Naive thymus-derived CD4-positive, alpha-beta T cell (primary cell): ENCODE measurements around the gene CAMK1G. TPM values are rescaled to one million over a fixed set of nuclear protein-coding genes. Genes with fewer than 3 reads are reported as not detected.

Experiments used
- ATAC-seq: fragments of 150-1000 bp; cut with Tn5 transposase; 2 replicates; pipeline ENCODE4 v1.10.0; 2021; ENCODE audit warnings: mild to moderate bottlenecking, moderate library complexity
- CTCF ChIA-PET: fragments of 350-600 bp; sonication (Branson Sonifier 250); formaldehyde crosslinking; loops from one replicate; lab custom pipeline; 2021; ENCODE audit warnings: antibody characterized with exemption; lab: Charles Lee
- POLR2A ChIA-PET: fragments of 350-600 bp; sonication (Branson Sonifier 250); formaldehyde crosslinking; loops from one replicate; lab custom pipeline; 2021; ENCODE audit warnings: antibody characterized with exemption, inconsistent platforms; lab: Charles Lee
- DNase-seq, 9 donors: peaks; one replicate each; pipeline versions ENCODE4 v3.0.0 to v3.0.0-alpha.2; 2020 to 2022; ENCODE audit warnings: mixed read lengths in 1 of 9
- H3K27ac ChIP-seq: one replicate; pipeline ENCODE4 v1.7.0; 2013; ENCODE audit warnings: mild to moderate bottlenecking, low read depth, low read length, moderate library complexity
- H3K27me3 ChIP-seq, 2 donors: one replicate each; pipeline ENCODE4 v1.7.0; 2013; ENCODE audit warnings: low read length in 2 of 2, mild to moderate bottlenecking in 2 of 2, moderate library complexity in 2 of 2; ENCODE audit not compliant: control insufficient read depth in 2 of 2, insufficient read depth in 2 of 2
- H3K36me3 ChIP-seq, 3 experiments: 1 replicate in 2 of 3; 2 replicates in 1 of 3; pipeline ENCODE4 v1.7.0; 2013; ENCODE audit warnings: low read length in 3 of 3, mild to moderate bottlenecking in 3 of 3, moderate library complexity in 1 of 3; ENCODE audit not compliant: insufficient read depth in 3 of 3, control insufficient read depth in 2 of 3
- H3K4me1 ChIP-seq, 2 donors: one replicate each; pipeline ENCODE4 v1.7.0; 2013; ENCODE audit warnings: low read length in 2 of 2, mild to moderate bottlenecking in 2 of 2, moderate library complexity in 1 of 2; ENCODE audit not compliant: control insufficient read depth in 2 of 2, insufficient read depth in 2 of 2
- H3K4me3 ChIP-seq: 2 replicates; pipeline ENCODE4 v1.7.0; 2013; ENCODE audit warnings: mild to moderate bottlenecking, low read length
- H3K9me3 ChIP-seq, 3 experiments: 1 replicate in 2 of 3; 2 replicates in 1 of 3; pipeline ENCODE4 v1.7.0; 2013; ENCODE audit warnings: low read length in 3 of 3; ENCODE audit not compliant: control insufficient read depth in 2 of 3
- H3K27ac Mint-ChIP-seq, 9 donors: one replicate each; pipeline ENCODE4 v1.8.0; 2020 to 2022; ENCODE audit warnings: mixed read lengths in 9 of 9, mild to moderate bottlenecking in 8 of 9, moderate library complexity in 5 of 9, inconsistent platforms in 2 of 9
- H3K27me3 Mint-ChIP-seq, 5 donors: one replicate each; pipeline ENCODE4 v1.8.0; 2021 to 2022; ENCODE audit warnings: mixed read lengths in 5 of 5, mild to moderate bottlenecking in 1 of 5
- H3K36me3 Mint-ChIP-seq, 5 donors: one replicate each; pipeline ENCODE4 v1.8.0; 2020 to 2022; ENCODE audit warnings: mixed read lengths in 5 of 5, mild to moderate bottlenecking in 3 of 5, inconsistent platforms in 1 of 5
- H3K4me1 Mint-ChIP-seq, 7 donors: one replicate each; pipeline ENCODE4 v1.8.0; 2020 to 2022; ENCODE audit warnings: mixed read lengths in 7 of 7, mild to moderate bottlenecking in 3 of 7, inconsistent platforms in 1 of 7
- H3K4me3 Mint-ChIP-seq, 10 donors: one replicate each; pipeline ENCODE4 v1.8.0; 2020 to 2022; ENCODE audit warnings: mild to moderate bottlenecking in 10 of 10, mixed read lengths in 10 of 10, moderate library complexity in 6 of 10, inconsistent platforms in 2 of 10
- H3K9me3 Mint-ChIP-seq, 11 donors: one replicate each; pipeline ENCODE4 v1.8.0; 2020 to 2022; ENCODE audit warnings: mixed read lengths in 11 of 11, mild to moderate bottlenecking in 4 of 11, inconsistent platforms in 1 of 11, moderate library complexity in 1 of 11
- intact Hi-C, 2 donors: fragments of 100-400 bp; cut with micrococcal nuclease; formaldehyde crosslinking; loops; one replicate each; pipeline ENCODE4 v1.15.1; 2023
- polyA plus RNA-seq, 2 donors: library from polyadenylated mRNA; unstranded; fragments of 300-500 nt; fragmentation: Illumina TruSeq; gene quantifications; one replicate each; pipeline ENCODE4 v1.2.3, GENCODE V29; 2021
- total RNA-seq, 6 experiments: library from RNA in 5 of 6; stranded (reverse) in 5 of 6; gene quantifications; 1 replicate in 5 of 6; 2 replicates in 1 of 6; pipeline ENCODE4 v1.2.3 and lab custom pipeline; 2021 to 2026

The CAMK1G gene
- total and polyA plus RNA-seq, 7 experiments from 2014 or later: not detected

DNA sequence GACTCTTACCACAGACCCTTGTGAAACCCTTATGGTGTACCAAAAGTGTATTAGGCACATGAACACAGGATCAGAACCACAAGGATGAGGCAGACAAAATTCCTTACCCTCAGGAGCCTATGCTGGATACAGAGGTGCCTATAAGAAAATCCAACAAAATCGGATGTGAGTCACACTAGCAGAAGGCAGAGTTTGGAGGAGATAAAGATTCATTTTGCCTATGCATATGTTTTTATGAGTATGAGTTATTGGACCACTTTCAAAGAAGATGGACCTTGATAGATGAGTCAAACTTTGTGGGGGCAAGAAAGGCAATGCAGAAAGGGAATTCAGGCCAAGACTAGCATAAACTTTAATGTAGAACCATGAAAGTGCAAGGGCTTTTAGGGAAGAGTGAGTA lies 17.0 kb downstream of the CAMK1G start:
- ATAC-seq (no peak), DNase-seq (no peak)
- H3K36me3 Mint-ChIP-seq: no peaks in the 10 kb centered on the region
- H3K27ac Mint-ChIP-seq: no peak overlapping the region
- CTCF ChIA-PET: interaction anchor here (0.8 to 0.9 kb wide), 2 partner anchors 97 to 146 kb away, joined by 3 to 4 read pairs; no protein-coding TSS in a partner anchor
- intact Hi-C loops: no loop called here
- Histone ChIP-seq H3K4me1 (no peaks in the 10 kb centered on the region), H3K9me3 (no peaks in the 10 kb centered on the region), H3K27me3 (no peaks in the 10 kb centered on the region), H3K27ac (no peak overlapping the region), H3K36me3 (no peaks in the 10 kb centered on the region), H3K4me3 (no peak overlapping the region)
- no peak overlapping the region for H3K4me3 Mint-ChIP-seq
- no peaks in the 10 kb centered on the region for H3K9me3 Mint-ChIP-seq
- H3K4me1 Mint-ChIP-seq: peaks cover 0 to 4% (median 0%) of the 10 kb centered on the region in 7 donors
- H3K27me3 Mint-ChIP-seq: peaks cover 5 to 49% (median 17%) of the 10 kb centered on the region in 5 donors
- POLR2A ChIA-PET: no interaction called here

DNA sequence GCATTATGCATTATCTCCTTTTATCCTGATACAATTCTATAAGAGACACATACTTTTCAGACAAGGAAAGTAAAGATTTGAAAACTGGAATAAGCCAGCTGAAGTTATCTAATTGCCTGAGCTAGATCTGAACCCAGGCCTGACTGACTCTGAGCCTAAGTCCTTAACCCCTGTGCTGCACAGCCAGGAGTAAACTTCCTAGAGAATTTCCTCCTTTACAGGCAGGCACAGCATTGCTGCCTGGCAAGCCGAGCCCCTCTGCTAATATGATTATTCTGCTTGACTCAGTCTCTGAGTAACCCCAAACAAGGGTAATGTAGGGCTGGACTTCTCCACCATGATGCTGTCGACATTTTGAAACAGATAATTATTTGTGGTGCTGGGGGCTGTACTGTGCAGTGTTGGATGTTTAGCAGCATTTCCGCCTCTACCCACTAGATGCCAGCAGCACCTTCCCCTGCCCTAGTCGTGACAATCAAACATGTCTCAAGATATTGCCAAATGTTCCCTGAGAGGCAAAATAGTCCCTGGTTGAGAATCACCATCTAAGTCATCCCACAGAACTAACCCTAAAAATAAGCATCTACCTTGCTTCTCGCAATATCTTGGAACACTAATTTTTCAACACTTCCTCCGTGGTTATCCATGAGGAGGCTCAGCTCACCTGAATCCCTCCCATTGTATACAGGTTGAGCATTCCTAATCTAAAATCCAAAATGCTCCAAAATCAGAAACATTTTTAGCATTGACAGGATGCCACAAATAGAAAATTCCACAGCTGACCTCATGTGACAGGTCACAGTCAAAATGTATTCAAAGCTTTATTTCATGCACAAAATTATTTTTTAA lies 18.5 kb downstream of the CAMK1G start:
- ATAC-seq (peak; percentile 83), DNase-seq (peak in 6 of 9 donors; percentile 23 to 44 (median 34))
- CTCF ChIA-PET: interaction anchor here (1.0 to 1.6 kb wide), 6 partner anchors 9 to 146 kb away, joined by 3 to 7 read pairs (median 4); no protein-coding TSS in a partner anchor
- H3K4me1 Mint-ChIP-seq: peaks cover 0 to 4% (median 0%) of the 10 kb centered on the region in 7 donors
- H3K36me3 Mint-ChIP-seq: no peaks in the 10 kb centered on the region
- Histone ChIP-seq H3K27ac (no peak overlapping the region), H3K9me3 (no peaks in the 10 kb centered on the region), H3K4me3 (no peak overlapping the region), H3K36me3 (no peaks in the 10 kb centered on the region), H3K27me3 (no peaks in the 10 kb centered on the region), H3K4me1 (no peaks in the 10 kb centered on the region)
- no peak overlapping the region for H3K27ac Mint-ChIP-seq
- POLR2A ChIA-PET: no interaction called here
- intact Hi-C loops: loop anchor here (1.0 kb wide), 4 partner anchors 25 to 146 kb away; no protein-coding TSS in a partner anchor
- no peak overlapping the region for H3K4me3 Mint-ChIP-seq
- peaks cover 5 to 39% (median 16%) of the 10 kb centered on the region in 5 donors for H3K27me3 Mint-ChIP-seq
- H3K9me3 Mint-ChIP-seq: no peaks in the 10 kb centered on the region

DNA sequence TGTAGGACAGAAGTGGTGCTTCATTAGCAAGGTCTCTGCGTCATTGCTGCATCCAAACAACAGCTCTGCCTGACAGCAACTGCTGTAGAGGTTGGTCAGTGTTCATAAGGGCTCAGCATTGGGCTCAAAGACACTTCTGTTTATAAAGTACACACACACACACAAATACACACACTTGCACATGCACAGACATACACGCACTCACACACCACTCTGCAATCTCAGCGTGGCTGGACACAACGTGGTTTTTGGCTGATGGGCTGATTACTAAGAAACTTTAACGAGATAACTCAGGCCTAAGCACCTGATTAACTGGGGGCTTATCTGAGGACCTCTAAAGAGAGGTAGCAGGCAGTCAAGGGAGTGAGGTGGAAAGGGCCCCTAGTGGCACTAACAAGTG lies 20.4 kb downstream of the CAMK1G start:
- ChIA-PET POLR2A (no interaction called here), CTCF (no interaction called here)
- Mint-ChIP-seq H3K4me1 (peaks cover 0 to 4% (median 0%) of the 10 kb centered on the region in 7 donors), H3K4me3 (no peak overlapping the region), H3K36me3 (no peaks in the 10 kb centered on the region), H3K27me3 (peaks cover under 1 to 23% (median 11%) of the 10 kb centered on the region in 5 donors), H3K27ac (peak overlapping the region in 2 of 9 donors; percentile 7 to 44), H3K9me3 (no peaks in the 10 kb centered on the region)
- ATAC-seq (no peak), DNase-seq (no peak)
- Histone ChIP-seq H3K27me3 (no peaks in the 10 kb centered on the region), H3K36me3 (no peaks in the 10 kb centered on the region), H3K4me3 (no peak overlapping the region), H3K9me3 (no peaks in the 10 kb centered on the region), H3K27ac (no peak overlapping the region), H3K4me1 (no peaks in the 10 kb centered on the region)
- intact Hi-C loops: no loop called here

DNA sequence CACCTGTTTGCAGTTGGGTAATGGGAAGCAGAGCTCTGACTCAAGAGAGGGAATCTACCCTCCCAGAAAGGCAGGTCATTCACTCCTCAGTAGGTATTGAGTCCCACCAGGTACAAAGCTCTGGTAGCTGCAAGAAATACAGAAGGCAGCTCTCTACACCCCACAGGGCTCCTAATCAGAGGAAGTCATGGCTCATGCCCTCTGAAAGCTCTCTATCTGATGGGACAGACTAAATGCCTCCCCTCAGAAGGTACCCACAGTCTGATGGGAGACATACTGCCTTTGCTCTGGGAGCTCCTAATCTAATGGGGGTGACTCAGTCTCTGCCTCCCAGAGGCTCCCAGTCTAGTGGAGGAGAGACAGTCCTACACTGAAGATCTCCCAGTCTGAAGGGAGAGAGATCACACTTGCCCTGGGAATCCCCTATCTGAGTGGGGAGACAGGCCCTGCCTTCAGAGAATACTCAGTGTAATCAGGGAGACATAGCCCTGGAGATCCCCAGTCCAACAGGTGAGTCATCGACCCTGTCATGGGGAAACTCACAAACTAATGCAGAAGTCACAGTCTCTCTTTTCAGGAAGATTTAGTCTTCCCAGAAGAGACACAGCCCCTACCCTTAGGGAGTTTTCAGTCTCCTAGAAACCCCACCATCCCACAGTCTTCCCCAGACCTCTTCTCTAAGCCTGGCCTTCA lies 23.7 kb downstream of the CAMK1G start:
- H3K27ac Mint-ChIP-seq: peak overlapping the region in 1 of 9 donors; percentile 54
- H3K27me3 Mint-ChIP-seq: no peaks in the 10 kb centered on the region
- intact Hi-C loops: no loop called here
- ATAC-seq (peak; percentile 71), DNase-seq (peak in 1 of 9 donors; percentile 56)
- peaks cover 0 to 7% (median 0%) of the 10 kb centered on the region in 7 donors for H3K4me1 Mint-ChIP-seq
- Histone ChIP-seq H3K4me3 (no peak overlapping the region), H3K36me3 (no peaks in the 10 kb centered on the region), H3K9me3 (no peaks in the 10 kb centered on the region), H3K4me1 (no peaks in the 10 kb centered on the region), H3K27me3 (no peaks in the 10 kb centered on the region), H3K27ac (no peak overlapping the region)
- no peaks in the 10 kb centered on the region for H3K36me3 Mint-ChIP-seq
- CTCF ChIA-PET: interaction anchor here (0.7 to 1.0 kb wide), 3 partner anchors 32 to 86 kb away, joined by 3 read pairs; no protein-coding TSS in a partner anchor
- POLR2A ChIA-PET: no interaction called here
- no peak overlapping the region for H3K4me3 Mint-ChIP-seq
- no peaks in the 10 kb centered on the region for H3K9me3 Mint-ChIP-seq

DNA sequence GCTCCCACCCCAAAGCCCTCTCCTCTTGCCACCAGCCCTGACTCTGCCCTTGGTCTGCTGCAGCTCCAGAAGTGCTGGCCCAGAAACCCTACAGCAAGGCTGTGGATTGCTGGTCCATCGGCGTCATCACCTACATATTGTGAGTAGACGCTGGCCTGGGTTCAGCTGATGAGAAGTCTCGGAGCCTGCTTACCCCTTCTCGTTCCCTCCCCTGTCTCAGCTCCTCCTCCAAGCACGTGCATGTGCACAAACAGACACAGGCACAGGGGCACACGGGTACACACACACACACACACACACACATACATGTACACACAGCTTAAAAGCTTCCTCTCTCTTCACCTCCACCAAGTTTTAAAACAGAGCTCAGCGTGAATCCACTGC lies 24.3 kb downstream of the CAMK1G start:
- POLR2A ChIA-PET: no interaction called here

DNA sequence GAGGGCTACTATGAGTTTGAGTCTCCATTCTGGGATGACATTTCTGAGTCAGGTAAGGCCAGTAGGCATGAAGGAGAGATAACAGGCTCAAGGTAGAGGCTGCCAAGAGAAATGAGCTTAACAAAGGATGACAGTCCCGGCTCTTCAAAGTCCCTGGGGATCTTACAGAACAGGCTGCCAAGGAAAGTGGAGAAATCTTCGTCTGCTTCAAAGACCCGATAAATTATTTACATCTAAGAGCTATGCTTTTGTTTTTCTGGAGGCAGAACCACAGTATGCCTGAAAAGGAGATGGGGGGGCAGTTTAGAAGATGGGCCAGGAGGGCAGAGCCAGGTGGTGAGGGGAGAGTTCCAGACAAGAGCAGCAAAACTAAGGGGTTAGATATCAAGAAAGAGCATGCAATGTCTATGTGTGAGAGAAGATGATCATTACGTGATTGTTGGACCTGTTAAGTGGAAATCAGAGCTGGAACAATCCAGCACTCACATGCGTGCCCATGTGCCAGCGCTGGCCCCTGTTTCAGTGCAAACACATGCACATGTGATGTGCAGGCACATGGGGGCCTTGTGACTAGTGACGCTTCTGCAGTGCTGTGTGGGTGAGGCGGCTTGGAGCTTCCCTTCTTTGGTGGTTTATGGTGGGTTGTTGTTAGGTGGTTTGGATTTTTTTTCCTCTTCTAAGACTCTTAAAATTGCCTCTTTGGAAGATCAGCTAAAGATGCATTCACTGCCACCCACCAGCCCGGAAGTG lies 25.7 kb downstream of the CAMK1G start:
- ATAC-seq: no peak
- H3K9me3 ChIP-seq: no peaks in the 10 kb centered on the region
- H3K27ac ChIP-seq: no peak overlapping the region
- no peaks in the 10 kb centered on the region for H3K27me3 Mint-ChIP-seq
- CTCF ChIA-PET: interaction anchor here (0.8 kb wide), 1 partner anchor 83 kb away, joined by 3 read pairs; no protein-coding TSS in a partner anchor
- no peak for DNase-seq
- H3K4me3 ChIP-seq: no peak overlapping the region
- no peak overlapping the region for H3K4me3 Mint-ChIP-seq
- peaks cover 0 to 17% (median 0%) of the 10 kb centered on the region in 7 donors for H3K4me1 Mint-ChIP-seq
- POLR2A ChIA-PET: no interaction called here
- H3K27me3 ChIP-seq: no peaks in the 10 kb centered on the region
- no peak overlapping the region for H3K27ac Mint-ChIP-seq
- peaks cover 0 to under 1% (median 0%) of the 10 kb centered on the region in 5 donors for H3K36me3 Mint-ChIP-seq
- intact Hi-C loops: no loop called here
- H3K9me3 Mint-ChIP-seq: no peaks in the 10 kb centered on the region
- no peaks in the 10 kb centered on the region for H3K36me3 ChIP-seq
- H3K4me1 ChIP-seq: no peaks in the 10 kb centered on the region

More for the DNA sequence above, 24.3 kb downstream of the CAMK1G start:
- Histone ChIP-seq H3K4me1 (no peaks in the 10 kb centered on the region), H3K27ac (no peak overlapping the region), H3K36me3 (no peaks in the 10 kb centered on the region), H3K4me3 (no peak overlapping the region), H3K9me3 (no peaks in the 10 kb centered on the region), H3K27me3 (no peaks in the 10 kb centered on the region)
- no peaks in the 10 kb centered on the region for H3K27me3 Mint-ChIP-seq
- intact Hi-C loops: no loop called here
- DNase-seq: no peak
- peak overlapping the region in 1 of 9 donors; percentile 22 for H3K27ac Mint-ChIP-seq
- no peaks in the 10 kb centered on the region for H3K36me3 Mint-ChIP-seq
- no peaks in the 10 kb centered on the region for H3K9me3 Mint-ChIP-seq
- CTCF ChIA-PET: interaction anchor here (0.9 to 1.0 kb wide), 2 partner anchors 33 to 86 kb away, joined by 3 read pairs; no protein-coding TSS in a partner anchor
- ATAC-seq: no peak
- H3K4me1 Mint-ChIP-seq: peaks cover 0 to 12% (median 0%) of the 10 kb centered on the region in 7 donors
- H3K4me3 Mint-ChIP-seq: no peak overlapping the region
